BLaER1 treated with 17β-estradiol and CSF1 and Interleukin-3, amounts not matched to agents 10 nM and 100 nM (cell line): ENCODE measurements around the gene USP22.
A peak's percentile ranks its signal among the peaks of the same experiment; 100 is the strongest.

Source experiments
- H3K27ac ChIP-seq, 11 experiments: shearing (Covaris generic); formaldehyde crosslinking; 2 replicates each; pipeline ENCODE4 v1.8.1; 2022
- H3K27me3 ChIP-seq, 11 experiments: shearing (Covaris generic); formaldehyde crosslinking; 2 replicates each; pipeline ENCODE4 v1.8.1; 2022
- H3K36me3 ChIP-seq, 11 experiments: shearing (Covaris generic); formaldehyde crosslinking; 2 replicates each; pipeline ENCODE4 v1.8.1; 2022
- H3K4me1 ChIP-seq, 10 experiments: shearing (Covaris generic); formaldehyde crosslinking; 2 replicates each; pipeline ENCODE4 v1.8.1; 2022
- H3K4me2 ChIP-seq, 11 experiments: shearing (Covaris generic); formaldehyde crosslinking; 2 replicates each; pipeline ENCODE4 v1.8.1; 2022
- H3K4me3 ChIP-seq, 10 experiments: shearing (Covaris generic); formaldehyde crosslinking; 2 replicates each; pipeline ENCODE4 v1.8.1; 2022
- H3K9ac ChIP-seq, 11 experiments: shearing (Covaris generic); formaldehyde crosslinking; 2 replicates each; pipeline ENCODE4 v1.8.1; 2022
- H3K9me3 ChIP-seq, 11 experiments: shearing (Covaris generic); formaldehyde crosslinking; replicated peaks in 1 of 11; 2 replicates each; pipeline ENCODE4 v1.8.1; 2022
- H4K20me1 ChIP-seq, 11 experiments: shearing (Covaris generic); formaldehyde crosslinking; 2 replicates each; pipeline ENCODE4 v1.8.1; 2022
- Cebpa-rat ChIP-seq, 11 experiments: shearing (Covaris generic); IDR thresholded peaks; 2 replicates each; pipeline ENCODE4 v1.8.1; 2022

The USP22 gene

DNA sequence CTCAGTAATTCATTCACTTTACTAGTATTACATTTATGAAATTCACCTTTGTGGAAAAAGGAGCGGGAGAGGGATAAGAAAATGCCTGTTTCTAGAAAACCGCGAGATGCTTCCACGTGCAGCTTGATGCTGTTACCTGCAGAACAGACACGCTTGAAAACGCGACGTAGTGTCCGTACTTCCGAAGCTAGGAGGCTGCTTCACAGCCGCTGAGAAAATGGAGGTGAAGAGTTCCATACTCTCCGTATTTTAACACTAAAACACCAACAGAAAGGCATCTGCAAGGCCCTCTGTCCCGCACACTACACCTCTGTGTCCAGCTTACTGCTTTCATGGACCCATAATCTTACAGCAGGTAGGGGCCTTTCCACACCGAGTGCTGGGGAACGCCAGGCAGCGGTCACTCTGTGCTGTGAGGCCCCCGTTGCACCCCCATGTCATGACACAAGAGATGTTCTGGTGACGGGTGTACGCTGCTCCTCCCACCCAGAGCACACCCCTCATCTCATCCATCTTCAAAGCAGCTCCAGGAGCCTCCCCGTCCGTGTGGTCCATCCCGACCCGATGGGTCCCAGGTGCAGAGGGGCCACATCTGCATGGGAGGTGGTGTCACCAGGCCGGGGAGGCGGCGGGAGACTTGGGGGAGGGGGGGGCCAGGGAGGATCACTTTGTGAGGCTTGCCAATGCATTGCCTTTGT, 40.4 kb downstream of the USP22 start:
- H3K4me1 ChIP-seq, result peaks cover 0 to 4% (median 0%) of the 10 kb centered on the region in 10 experiments; a peak in 4 of 20 replicates
- no peak overlapping the region for H3K4me3 ChIP-seq
- no peak overlapping the region for H3K9ac ChIP-seq
- H3K36me3 ChIP-seq, result peaks cover 83 to 95% (median 91%) of the 10 kb centered on the region in 11 experiments
- no peaks in the 10 kb centered on the region for H3K9me3 ChIP-seq
- H3K27me3 ChIP-seq, result no peaks in the 10 kb centered on the region
- no peak overlapping the region for H3K4me2 ChIP-seq
- peaks cover 94 to 100% (median 99%) of the 10 kb centered on the region in 11 experiments for H4K20me1 ChIP-seq
- TF ChIP-seq Cebpa-rat (IDR thresholded peaks at IDR 0.05), result no peak
- no peak overlapping the region for H3K27ac ChIP-seq

DNA sequence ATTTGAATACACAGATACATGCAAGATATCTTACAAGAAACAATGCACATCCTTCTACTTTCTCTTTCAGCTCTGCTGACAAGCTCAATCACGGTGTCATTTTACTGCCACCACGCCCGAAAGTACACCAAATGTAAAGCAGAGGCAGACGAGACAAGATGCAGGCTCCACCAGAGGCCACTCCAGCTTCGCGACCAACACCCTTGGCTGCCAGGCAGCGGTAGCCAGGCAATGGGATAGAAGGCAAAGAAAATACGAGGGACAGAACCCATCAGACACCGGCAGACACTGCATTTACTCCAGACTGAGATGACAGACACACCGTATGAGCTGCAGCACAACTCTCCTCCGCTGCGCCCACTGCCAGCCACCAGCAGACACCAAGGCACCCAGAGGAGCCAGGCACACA, 41.0 kb downstream of the USP22 start:
- peaks cover 88 to 100% (median 98%) of the 10 kb centered on the region in 11 experiments for H4K20me1 ChIP-seq
- H3K27ac ChIP-seq, result no peak overlapping the region
- H3K27me3 ChIP-seq, result no peaks in the 10 kb centered on the region
- no peaks in the 10 kb centered on the region for H3K9me3 ChIP-seq
- no peak for TF ChIP-seq Cebpa-rat (IDR thresholded peaks at IDR 0.05)
- no peak overlapping the region for H3K4me2 ChIP-seq
- peak overlapping the region in 1 of 11 experiments; percentile 34; a peak in 1 of 22 replicates for H3K9ac ChIP-seq
- peaks cover 77 to 89% (median 85%) of the 10 kb centered on the region in 11 experiments for H3K36me3 ChIP-seq
- peaks cover 0 to 4% (median 0%) of the 10 kb centered on the region in 10 experiments; a peak in 4 of 20 replicates for H3K4me1 ChIP-seq
- H3K4me3 ChIP-seq, result no peak overlapping the region

DNA sequence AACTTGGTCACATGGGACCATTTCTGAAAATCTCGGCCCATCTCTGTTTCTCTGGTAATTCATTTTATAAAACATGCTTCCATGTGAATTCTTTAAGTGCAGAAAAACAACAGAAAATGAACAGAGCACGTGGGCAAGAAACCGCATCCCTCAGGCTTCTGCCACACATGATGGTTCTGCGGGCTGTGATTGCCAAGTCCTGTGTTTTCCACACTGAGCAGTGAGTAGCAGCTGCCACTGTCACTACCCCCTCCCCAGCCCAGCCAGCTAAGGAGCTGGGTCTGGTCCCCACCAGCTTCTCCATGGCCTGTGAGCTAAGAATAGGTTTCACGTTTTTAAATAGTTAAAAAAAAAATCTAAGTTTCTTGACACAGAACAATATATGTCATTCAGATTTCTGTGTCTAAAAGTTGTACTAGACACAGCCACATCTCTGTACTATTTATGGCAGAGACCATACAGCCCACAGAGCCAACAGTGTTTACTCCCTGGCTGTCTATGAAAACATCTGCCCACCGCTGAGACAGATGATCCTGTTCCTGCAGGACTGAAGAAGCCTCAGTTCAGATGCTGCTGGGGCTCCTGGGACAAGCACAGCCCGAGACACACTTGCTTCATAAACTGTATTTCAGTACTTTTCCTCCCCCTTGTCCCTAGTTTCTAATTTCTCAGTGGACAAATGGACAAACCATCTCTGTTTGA, 41.5 kb downstream of the USP22 start:
- Histone ChIP-seq H3K4me3 (no peak overlapping the region), H4K20me1 (peaks cover 84 to 100% (median 98%) of the 10 kb centered on the region in 11 experiments), H3K9ac (peak overlapping the region in 1 of 11 experiments; percentile 34; a peak in 1 of 22 replicates), H3K36me3 (peaks cover 71 to 83% (median 79%) of the 10 kb centered on the region in 11 experiments), H3K9me3 (no peaks in the 10 kb centered on the region), H3K4me2 (no peak overlapping the region), H3K27ac (no peak overlapping the region), H3K27me3 (no peaks in the 10 kb centered on the region), H3K4me1 (peaks cover 0 to 4% (median 0%) of the 10 kb centered on the region in 10 experiments; a peak in 4 of 20 replicates)
- no peak for TF ChIP-seq Cebpa-rat (IDR thresholded peaks at IDR 0.05)

DNA sequence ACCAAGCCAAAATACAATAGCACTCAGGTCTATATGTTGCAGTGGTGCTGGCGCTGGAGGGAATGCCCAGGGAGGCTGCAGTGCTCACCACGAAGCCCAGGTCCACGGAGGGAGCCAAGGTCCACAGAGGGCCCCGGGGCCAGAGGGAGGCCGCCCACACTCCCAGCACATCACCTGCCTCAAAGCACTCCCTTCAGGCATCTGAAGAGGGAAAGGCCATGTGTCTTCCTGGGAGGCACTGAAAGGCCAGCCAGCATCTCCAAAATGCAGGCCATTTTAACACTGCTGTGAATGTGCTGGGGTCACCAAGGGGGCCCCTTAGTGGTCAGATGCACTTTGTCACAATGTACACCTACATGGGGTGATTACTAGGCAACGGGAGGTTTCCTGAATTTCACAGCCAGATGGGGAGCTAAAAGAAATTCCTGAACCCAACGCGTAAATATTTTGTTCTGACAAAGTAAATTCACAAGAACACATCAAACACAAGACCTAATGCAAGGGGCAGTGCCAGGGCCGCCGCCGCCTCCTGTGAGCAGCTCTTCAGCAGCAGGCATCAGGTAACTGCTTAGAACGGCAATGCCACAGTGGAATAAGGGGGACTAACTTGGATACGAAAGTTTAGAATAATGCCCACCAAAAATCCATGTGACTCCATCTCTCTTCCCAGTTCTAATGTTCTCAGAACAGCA, 42.8 kb downstream of the USP22 start:
- H3K36me3 ChIP-seq, result peaks cover 59 to 70% (median 67%) of the 10 kb centered on the region in 11 experiments

DNA sequence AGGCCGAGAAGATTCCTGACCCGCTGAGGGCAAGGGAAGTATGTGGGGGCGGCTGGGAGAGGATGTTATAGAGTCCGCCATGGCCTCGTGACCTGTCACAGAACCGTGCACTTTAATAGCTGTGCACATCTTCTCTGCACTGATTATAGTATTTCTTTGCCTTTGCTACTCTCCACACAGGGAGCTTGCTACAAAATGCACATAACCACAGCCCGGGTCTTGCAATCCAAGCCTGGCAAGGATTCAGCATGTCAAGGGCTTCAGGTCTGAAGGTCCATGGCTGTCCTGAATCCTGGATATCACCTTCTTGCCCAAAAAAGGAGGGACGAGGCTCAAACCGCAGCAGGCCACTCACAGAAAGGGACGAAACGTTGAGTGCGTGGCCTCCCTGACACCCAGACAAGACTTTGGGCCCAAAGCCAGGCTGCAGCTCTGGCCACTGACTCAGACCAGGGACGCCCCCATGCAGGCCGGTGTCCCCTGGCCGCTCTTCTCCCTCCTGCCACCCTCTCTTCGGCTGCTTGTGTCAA, 43.7 kb downstream of the USP22 start:
- Histone ChIP-seq H3K9me3 (no peaks in the 10 kb centered on the region), H3K9ac (no peak overlapping the region), H4K20me1 (peaks cover 63 to 100% (median 83%) of the 10 kb centered on the region in 11 experiments), H3K36me3 (peaks cover 50 to 62% (median 58%) of the 10 kb centered on the region in 11 experiments), H3K4me2 (no peak overlapping the region), H3K27me3 (no peaks in the 10 kb centered on the region), H3K4me3 (no peak overlapping the region), H3K4me1 (peaks cover 0 to 4% (median 0%) of the 10 kb centered on the region in 10 experiments; a peak in 4 of 20 replicates), H3K27ac (no peak overlapping the region)
- no peak for TF ChIP-seq Cebpa-rat (IDR thresholded peaks at IDR 0.05)

More for the DNA sequence above, 42.8 kb downstream of the USP22 start:
- Histone ChIP-seq H3K9me3 (no peaks in the 10 kb centered on the region), H3K9ac (no peak overlapping the region), H4K20me1 (peaks cover 72 to 100% (median 92%) of the 10 kb centered on the region in 11 experiments), H3K4me2 (no peak overlapping the region), H3K27me3 (no peaks in the 10 kb centered on the region), H3K4me1 (peaks cover 0 to 4% (median 0%) of the 10 kb centered on the region in 10 experiments; a peak in 4 of 20 replicates), H3K27ac (no peak overlapping the region), H3K4me3 (no peak overlapping the region)
- TF ChIP-seq Cebpa-rat (IDR thresholded peaks at IDR 0.05), result no peak

DNA sequence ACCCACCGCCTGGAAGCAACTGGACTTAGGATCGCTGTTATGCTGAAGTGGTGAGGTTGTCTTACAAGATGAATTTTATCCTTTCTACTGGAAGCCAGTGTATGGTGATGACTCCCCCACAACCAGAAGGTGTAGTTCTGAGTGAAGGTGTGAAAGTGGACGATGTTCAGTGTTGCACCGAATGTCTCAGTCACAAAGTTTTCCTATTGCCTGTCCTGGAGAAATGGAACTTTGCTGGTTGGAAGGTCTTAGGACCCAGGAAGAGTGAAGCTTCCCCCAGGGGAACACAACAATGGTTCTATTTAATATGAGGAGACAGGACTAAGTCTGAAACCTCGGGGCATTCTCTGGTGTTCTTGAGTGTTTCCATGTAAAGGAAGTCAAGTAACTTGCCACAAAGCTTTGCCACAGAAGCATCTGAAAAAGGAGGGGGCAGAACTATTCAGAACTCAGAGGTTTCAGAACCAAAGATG, 44.2 kb downstream of the USP22 start:
- H3K4me3 ChIP-seq, result no peak overlapping the region
- no peaks in the 10 kb centered on the region for H3K27me3 ChIP-seq
- H3K27ac ChIP-seq, result no peak overlapping the region
- H3K36me3 ChIP-seq, result peaks cover 45 to 57% (median 53%) of the 10 kb centered on the region in 11 experiments
- H3K9ac ChIP-seq, result no peak overlapping the region
- peaks cover 58 to 100% (median 78%) of the 10 kb centered on the region in 11 experiments for H4K20me1 ChIP-seq
- H3K4me1 ChIP-seq, result peaks cover 0 to 4% (median 0%) of the 10 kb centered on the region in 10 experiments; a peak in 4 of 20 replicates
- H3K9me3 ChIP-seq, result no peaks in the 10 kb centered on the region
- no peak for TF ChIP-seq Cebpa-rat (IDR thresholded peaks at IDR 0.05)
- H3K4me2 ChIP-seq, result no peak overlapping the region

DNA sequence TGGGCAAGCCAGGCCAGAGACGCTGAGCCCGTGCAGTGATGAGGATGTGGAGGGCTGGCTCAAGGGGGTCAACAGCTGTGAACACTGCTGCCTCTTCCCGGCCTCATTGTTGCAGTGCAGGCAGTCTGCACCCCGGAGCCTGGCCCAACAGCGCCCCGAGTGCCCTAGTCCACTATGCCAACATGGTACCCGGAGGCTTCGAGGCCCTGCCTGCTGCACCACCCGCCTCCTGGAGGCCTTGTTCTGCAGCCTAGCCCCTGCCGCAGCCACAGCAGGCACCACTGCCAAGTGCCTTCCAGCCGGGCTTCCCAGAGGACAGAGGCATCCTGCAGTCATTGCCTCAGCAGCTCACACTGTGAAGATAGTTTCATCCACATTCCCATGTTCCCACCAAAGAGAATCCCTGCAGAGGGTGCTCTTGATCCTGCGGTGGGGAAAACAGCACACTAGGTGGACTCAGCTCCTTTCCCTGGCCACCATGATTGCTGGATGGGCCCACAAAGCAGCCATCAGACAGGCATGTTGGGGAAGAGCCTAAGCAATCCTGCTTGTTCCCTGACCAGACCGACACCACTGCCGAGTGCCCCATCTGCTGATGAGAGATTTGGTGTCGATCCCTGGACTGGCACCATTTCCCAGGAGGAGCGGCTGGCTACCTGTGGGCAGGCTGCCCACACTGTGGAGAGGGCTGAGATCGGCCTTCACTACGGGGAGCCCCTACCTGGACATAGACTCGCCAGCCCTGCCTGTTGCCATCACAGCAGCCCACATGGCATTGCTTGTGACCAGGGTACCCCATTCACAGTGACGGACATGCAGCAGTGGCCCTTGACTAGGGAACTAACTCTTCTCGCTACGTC, 44.9 kb downstream of the USP22 start:
- TF ChIP-seq Cebpa-rat (IDR thresholded peaks at IDR 0.05), result no peak
- peaks cover 38 to 50% (median 46%) of the 10 kb centered on the region in 11 experiments for H3K36me3 ChIP-seq
- no peak overlapping the region for H3K4me3 ChIP-seq
- no peaks in the 10 kb centered on the region for H3K9me3 ChIP-seq
- peaks cover 51 to 93% (median 71%) of the 10 kb centered on the region in 11 experiments for H4K20me1 ChIP-seq
- no peaks in the 10 kb centered on the region for H3K27me3 ChIP-seq
- no peak overlapping the region for H3K4me2 ChIP-seq
- peaks cover 0 to 4% (median 0%) of the 10 kb centered on the region in 10 experiments; a peak in 4 of 20 replicates for H3K4me1 ChIP-seq
- no peak overlapping the region for H3K27ac ChIP-seq
- H3K9ac ChIP-seq, result no peak overlapping the region
